ENCODE results near the gene SMO.

- TF ChIP-seq CTCF (IDR thresholded peaks at IDR 0.05) (no peak), POLR2AphosphoS5 (IDR thresholded peaks at IDR 0.05; ENCODE audit: low read depth, low read length) (no peak), TCF7L2 (IDR thresholded peaks at IDR 0.05; ENCODE audit: low read depth, low read length) (no peak), SIN3A (IDR thresholded peaks at IDR 0.05; ENCODE audit: borderline replicate concordance, insufficient read depth, low read depth, low read length) (no peak)
- TF ChIP-seq, protein P1, sequence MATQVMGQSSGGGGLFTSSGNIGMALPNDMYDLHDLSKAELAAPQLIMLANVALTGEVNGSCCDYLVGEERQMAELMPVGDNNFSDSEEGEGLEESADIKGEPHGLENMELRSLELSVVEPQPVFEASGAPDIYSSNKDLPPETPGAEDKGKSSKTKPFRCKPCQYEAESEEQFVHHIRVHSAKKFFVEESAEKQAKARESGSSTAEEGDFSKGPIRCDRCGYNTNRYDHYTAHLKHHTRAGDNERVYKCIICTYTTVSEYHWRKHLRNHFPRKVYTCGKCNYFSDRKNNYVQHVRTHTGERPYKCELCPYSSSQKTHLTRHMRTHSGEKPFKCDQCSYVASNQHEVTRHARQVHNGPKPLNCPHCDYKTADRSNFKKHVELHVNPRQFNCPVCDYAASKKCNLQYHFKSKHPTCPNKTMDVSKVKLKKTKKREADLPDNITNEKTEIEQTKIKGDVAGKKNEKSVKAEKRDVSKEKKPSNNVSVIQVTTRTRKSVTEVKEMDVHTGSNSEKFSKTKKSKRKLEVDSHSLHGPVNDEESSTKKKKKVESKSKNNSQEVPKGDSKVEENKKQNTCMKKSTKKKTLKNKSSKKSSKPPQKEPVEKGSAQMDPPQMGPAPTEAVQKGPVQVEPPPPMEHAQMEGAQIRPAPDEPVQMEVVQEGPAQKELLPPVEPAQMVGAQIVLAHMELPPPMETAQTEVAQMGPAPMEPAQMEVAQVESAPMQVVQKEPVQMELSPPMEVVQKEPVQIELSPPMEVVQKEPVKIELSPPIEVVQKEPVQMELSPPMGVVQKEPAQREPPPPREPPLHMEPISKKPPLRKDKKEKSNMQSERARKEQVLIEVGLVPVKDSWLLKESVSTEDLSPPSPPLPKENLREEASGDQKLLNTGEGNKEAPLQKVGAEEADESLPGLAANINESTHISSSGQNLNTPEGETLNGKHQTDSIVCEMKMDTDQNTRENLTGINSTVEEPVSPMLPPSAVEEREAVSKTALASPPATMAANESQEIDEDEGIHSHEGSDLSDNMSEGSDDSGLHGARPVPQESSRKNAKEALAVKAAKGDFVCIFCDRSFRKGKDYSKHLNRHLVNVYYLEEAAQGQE (IDR thresholded peaks at IDR 0.05; ENCODE audit: insufficient read depth in 1 of 2, low read depth in 2 of 2, low read length in 1 of 2): no peak
Measured at GRCh38 chr7:129256221-129256620, 67.8 kb downstream of the SMO start.
